Measurements from ENCODE around the gene ZNF570. TPM values are rescaled to one million over a fixed set of nuclear protein-coding genes. Genes with fewer than 3 reads are reported as not detected.
A peak's percentile ranks its signal among the peaks of the same experiment; 100 is the strongest.

Gene ZNF570
- total and polyA plus RNA-seq, 9 of the 15 experiments (the other 6 are each of a cell fraction or from before 2014, with no cell fraction given), result 0.09 to 0.95 (median 0.38) TPM

DNA sequence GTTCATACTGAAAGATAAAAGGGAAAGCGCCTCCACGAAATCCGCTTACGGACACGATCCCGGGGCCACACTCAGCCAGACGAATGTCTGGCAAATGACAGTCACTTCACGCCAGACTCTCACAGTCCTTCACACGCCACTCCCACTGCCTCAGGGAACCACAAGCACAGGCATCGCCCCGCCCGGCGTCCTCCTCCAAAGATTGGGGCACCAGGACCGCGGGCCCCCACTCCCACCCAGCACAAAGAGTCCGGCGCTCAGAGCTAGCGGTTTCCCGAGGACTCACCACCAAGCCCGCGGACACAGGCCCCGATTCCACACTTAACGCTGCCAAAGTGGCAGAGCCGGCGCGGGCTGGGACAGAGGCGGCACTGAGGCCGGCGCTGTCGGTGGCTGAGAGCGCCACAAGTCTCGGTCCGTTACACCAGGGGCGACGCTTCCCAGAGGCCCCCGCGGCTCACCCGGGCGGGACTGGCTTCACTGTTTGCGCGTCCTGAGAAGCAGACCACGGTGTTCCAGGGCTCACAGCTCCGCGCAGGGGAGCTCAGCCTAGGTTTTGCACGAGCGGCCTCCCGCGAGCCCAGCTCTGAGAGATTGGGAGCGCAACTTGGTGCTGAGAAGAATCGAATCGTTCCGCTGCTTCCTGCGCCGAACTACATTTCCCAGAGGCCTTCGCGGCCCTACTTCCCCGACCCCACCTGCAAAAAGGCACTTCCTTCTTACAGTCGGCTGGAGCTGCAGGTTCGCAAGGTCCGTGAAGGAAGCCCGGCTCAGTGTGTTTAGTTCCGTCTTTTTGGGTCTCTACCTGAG is 2.2 kb upstream of the ZNF570 start, which contains the start of gene ZNF569 (continued):
- TF ChIP-seq, protein P1, sequence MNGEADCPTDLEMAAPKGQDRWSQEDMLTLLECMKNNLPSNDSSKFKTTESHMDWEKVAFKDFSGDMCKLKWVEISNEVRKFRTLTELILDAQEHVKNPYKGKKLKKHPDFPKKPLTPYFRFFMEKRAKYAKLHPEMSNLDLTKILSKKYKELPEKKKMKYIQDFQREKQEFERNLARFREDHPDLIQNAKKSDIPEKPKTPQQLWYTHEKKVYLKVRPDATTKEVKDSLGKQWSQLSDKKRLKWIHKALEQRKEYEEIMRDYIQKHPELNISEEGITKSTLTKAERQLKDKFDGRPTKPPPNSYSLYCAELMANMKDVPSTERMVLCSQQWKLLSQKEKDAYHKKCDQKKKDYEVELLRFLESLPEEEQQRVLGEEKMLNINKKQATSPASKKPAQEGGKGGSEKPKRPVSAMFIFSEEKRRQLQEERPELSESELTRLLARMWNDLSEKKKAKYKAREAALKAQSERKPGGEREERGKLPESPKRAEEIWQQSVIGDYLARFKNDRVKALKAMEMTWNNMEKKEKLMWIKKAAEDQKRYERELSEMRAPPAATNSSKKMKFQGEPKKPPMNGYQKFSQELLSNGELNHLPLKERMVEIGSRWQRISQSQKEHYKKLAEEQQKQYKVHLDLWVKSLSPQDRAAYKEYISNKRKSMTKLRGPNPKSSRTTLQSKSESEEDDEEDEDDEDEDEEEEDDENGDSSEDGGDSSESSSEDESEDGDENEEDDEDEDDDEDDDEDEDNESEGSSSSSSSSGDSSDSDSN (IDR thresholded peaks at IDR 0.05; ENCODE audit: borderline replicate concordance in 1 of 2, low read depth in 2 of 2, low read length in 2 of 2), result 0 out of 4 replicates have a peak, but pooled peaks of 1 of the 2 experiments have one; percentile 30
- no peak for TF ChIP-seq EZH2 (IDR thresholded peaks at IDR 0.05; ENCODE audit: borderline replicate concordance, low read depth, low read length)
- TF ChIP-seq, protein P2, sequence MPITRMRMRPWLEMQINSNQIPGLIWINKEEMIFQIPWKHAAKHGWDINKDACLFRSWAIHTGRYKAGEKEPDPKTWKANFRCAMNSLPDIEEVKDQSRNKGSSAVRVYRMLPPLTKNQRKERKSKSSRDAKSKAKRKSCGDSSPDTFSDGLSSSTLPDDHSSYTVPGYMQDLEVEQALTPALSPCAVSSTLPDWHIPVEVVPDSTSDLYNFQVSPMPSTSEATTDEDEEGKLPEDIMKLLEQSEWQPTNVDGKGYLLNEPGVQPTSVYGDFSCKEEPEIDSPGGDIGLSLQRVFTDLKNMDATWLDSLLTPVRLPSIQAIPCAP (CRISPR knock-in tag; IDR thresholded peaks at IDR 0.05; ENCODE audit: borderline replicate concordance), result no peak
- peak; percentile 27 for TF ChIP-seq TAF7 (tag; IDR thresholded peaks at IDR 0.05)
- TF ChIP-seq, protein P3, sequence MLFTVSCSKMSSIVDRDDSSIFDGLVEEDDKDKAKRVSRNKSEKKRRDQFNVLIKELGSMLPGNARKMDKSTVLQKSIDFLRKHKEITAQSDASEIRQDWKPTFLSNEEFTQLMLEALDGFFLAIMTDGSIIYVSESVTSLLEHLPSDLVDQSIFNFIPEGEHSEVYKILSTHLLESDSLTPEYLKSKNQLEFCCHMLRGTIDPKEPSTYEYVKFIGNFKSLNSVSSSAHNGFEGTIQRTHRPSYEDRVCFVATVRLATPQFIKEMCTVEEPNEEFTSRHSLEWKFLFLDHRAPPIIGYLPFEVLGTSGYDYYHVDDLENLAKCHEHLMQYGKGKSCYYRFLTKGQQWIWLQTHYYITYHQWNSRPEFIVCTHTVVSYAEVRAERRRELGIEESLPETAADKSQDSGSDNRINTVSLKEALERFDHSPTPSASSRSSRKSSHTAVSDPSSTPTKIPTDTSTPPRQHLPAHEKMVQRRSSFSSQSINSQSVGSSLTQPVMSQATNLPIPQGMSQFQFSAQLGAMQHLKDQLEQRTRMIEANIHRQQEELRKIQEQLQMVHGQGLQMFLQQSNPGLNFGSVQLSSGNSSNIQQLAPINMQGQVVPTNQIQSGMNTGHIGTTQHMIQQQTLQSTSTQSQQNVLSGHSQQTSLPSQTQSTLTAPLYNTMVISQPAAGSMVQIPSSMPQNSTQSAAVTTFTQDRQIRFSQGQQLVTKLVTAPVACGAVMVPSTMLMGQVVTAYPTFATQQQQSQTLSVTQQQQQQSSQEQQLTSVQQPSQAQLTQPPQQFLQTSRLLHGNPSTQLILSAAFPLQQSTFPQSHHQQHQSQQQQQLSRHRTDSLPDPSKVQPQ (CRISPR knock-in tag; IDR thresholded peaks at IDR 0.05; ENCODE audit: borderline replicate concordance), result no peak
- TF ChIP-seq, protein P4, sequence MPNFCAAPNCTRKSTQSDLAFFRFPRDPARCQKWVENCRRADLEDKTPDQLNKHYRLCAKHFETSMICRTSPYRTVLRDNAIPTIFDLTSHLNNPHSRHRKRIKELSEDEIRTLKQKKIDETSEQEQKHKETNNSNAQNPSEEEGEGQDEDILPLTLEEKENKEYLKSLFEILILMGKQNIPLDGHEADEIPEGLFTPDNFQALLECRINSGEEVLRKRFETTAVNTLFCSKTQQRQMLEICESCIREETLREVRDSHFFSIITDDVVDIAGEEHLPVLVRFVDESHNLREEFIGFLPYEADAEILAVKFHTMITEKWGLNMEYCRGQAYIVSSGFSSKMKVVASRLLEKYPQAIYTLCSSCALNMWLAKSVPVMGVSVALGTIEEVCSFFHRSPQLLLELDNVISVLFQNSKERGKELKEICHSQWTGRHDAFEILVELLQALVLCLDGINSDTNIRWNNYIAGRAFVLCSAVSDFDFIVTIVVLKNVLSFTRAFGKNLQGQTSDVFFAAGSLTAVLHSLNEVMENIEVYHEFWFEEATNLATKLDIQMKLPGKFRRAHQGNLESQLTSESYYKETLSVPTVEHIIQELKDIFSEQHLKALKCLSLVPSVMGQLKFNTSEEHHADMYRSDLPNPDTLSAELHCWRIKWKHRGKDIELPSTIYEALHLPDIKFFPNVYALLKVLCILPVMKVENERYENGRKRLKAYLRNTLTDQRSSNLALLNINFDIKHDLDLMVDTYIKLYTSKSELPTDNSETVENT (CRISPR knock-in tag; IDR thresholded peaks at IDR 0.05), result 0 out of 2 replicates have a peak, but pooled peaks have one; percentile 23
- TF ChIP-seq CHD2 (IDR thresholded peaks at IDR 0.05; ENCODE audit: low read depth, low read length), result peak; percentile 32; the same call in 1 of the 2 replicates
- TF ChIP-seq TBP (optimal IDR thresholded peaks at IDR 0.05; ENCODE audit: low read depth, low read length), result peak; percentile 53
- 0 out of 4 replicates have a peak, but pooled peaks of 1 of the 2 experiments have one; percentile 6 for TF ChIP-seq FOXK2 (conservative IDR thresholded peaks at IDR 0.05 in 1 of 2, IDR thresholded peaks at IDR 0.05 in 1 of 2; ENCODE audit: low read depth in 2 of 2)
- TF ChIP-seq MBD2 (IDR thresholded peaks at IDR 0.05; ENCODE audit: borderline replicate concordance, low read depth), result peak; percentile 39; the same call in 1 of the 2 replicates
- TF ChIP-seq RAD21 (CRISPR knock-in tag; conservative IDR thresholded peaks at IDR 0.05 in 1 of 2, IDR thresholded peaks at IDR 0.05 in 1 of 2), result no peak
- TF ChIP-seq DIDO1 (tag; IDR thresholded peaks at IDR 0.05; ENCODE audit: low read depth), result peak; percentile 90
- TF ChIP-seq, protein P5, sequence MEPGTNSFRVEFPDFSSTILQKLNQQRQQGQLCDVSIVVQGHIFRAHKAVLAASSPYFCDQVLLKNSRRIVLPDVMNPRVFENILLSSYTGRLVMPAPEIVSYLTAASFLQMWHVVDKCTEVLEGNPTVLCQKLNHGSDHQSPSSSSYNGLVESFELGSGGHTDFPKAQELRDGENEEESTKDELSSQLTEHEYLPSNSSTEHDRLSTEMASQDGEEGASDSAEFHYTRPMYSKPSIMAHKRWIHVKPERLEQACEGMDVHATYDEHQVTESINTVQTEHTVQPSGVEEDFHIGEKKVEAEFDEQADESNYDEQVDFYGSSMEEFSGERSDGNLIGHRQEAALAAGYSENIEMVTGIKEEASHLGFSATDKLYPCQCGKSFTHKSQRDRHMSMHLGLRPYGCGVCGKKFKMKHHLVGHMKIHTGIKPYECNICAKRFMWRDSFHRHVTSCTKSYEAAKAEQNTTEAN (CRISPR knock-in tag; IDR thresholded peaks at IDR 0.05), result no peak
- peak; percentile 69; the same call in 1 of the 2 replicates for TF ChIP-seq ELF2 (CRISPR knock-in tag; IDR thresholded peaks at IDR 0.05)
